Measurements from ENCODE around the gene UBALD2.

- TF ChIP-seq CTCF (IDR thresholded peaks at IDR 0.05) (no peak), POLR2A (IDR thresholded peaks at IDR 0.05) (no peak)
Measured at GRCh38 chr17:76255801-76256429, 9.2 kb upstream of the UBALD2 start.

Data from esophagus squamous epithelium (tissue), 4 donors.